ENCODE data around the gene MRPS18A. TPM values are rescaled to one million over a fixed set of nuclear protein-coding genes. Genes with fewer than 3 reads are reported as not detected.

MRPS18A gene
- total RNA-seq (2014; rRNA removed; shearing (Covaris generic)) = 69.4 and 79.6 TPM in 2 replicates

GRCh38 chr6:43687437-43688347 lies at the start of gene MRPS18A:
Gene MRPS18A (minus strand): TSS chr6:43687791. CDS start chr6:43687779, 12 bp downstream.

GRCh38 chr6:43644940-43645612 lies 42.5 kb downstream of the MRPS18A start, which contains the start of gene RSPH9:
Gene RSPH9 (plus strand): TSS chr6:43645036. CDS start chr6:43645099, 63 bp downstream.

GRCh38 chr6:43635387-43636307 lies 51.9 kb downstream of the MRPS18A start, which contains the start of gene MAD2L1BP:
Gene MAD2L1BP (plus strand): TSS chr6:43635840. CDS start chr6:43635876, 36 bp downstream.

GRCh38 chr6:43629104-43629504 lies 58.5 kb downstream of the MRPS18A start, which contains the start of gene GTPBP2:
Gene GTPBP2 (minus strand): TSS chr6:43629264. CDS start chr6:43629162, 102 bp downstream.

Other genes starting within 250 kb of the MRPS18A start
- gene DLK2, start 232.2 kb downstream of the MRPS18A start, total RNA-seq (2014; rRNA removed; shearing (Covaris generic)) = 4.9 and 7.1 TPM in 2 replicates
- gene TJAP1, start 210.2 kb downstream of the MRPS18A start, total RNA-seq (2014; rRNA removed; shearing (Covaris generic)) = 28.4 and 32.4 TPM in 2 replicates
- 0.93 and 1.9 TPM in 2 replicates for gene LRRC73, start 177.4 kb downstream of the MRPS18A start, total RNA-seq (2014; rRNA removed; shearing (Covaris generic))
- gene YIPF3, start 170.9 kb downstream of the MRPS18A start, total RNA-seq (2014; rRNA removed; shearing (Covaris generic)) = 79.7 and 83.5 TPM in 2 replicates
- gene POLR1C, start 170.7 kb downstream of the MRPS18A start, total RNA-seq (2014; rRNA removed; shearing (Covaris generic)) = 40.7 and 52.3 TPM in 2 replicates
- 44.9 and 45.9 TPM in 2 replicates for gene XPO5, start 111.8 kb downstream of the MRPS18A start, total RNA-seq (2014; rRNA removed; shearing (Covaris generic))
- gene POLH, start 111.6 kb downstream of the MRPS18A start, total RNA-seq (2014; rRNA removed; shearing (Covaris generic)) = 7.1 and 8.1 TPM in 2 replicates
- gene GTPBP2, start 58.5 kb downstream of the MRPS18A start, total RNA-seq (2014; rRNA removed; shearing (Covaris generic)) = 120 and 134 TPM in 2 replicates
- 19.8 and 21.8 TPM in 2 replicates for gene MAD2L1BP, start 52.0 kb downstream of the MRPS18A start, total RNA-seq (2014; rRNA removed; shearing (Covaris generic))
- gene RSPH9, start 42.8 kb downstream of the MRPS18A start, total RNA-seq (2014; rRNA removed; shearing (Covaris generic)) = not detected in 2 replicates
- 130 and 161 TPM in 2 replicates for gene VEGFA, start 82.4 kb upstream of the MRPS18A start, total RNA-seq (2014; rRNA removed; shearing (Covaris generic))